HEK293T (cell line): ENCODE measurements around the gene MBD3L2.

Experiments used
- ARNT ChIP-seq: fragments of 450-650 bp; IDR thresholded peaks from 2 replicates; pipeline ENCODE4 v1.6.1; 2017; ENCODE audit warnings: mild to moderate bottlenecking
- SP1 ChIP-seq: fragments of 450-650 bp; IDR thresholded peaks from 2 replicates; pipeline ENCODE4 v1.6.1; 2017

DNA sequence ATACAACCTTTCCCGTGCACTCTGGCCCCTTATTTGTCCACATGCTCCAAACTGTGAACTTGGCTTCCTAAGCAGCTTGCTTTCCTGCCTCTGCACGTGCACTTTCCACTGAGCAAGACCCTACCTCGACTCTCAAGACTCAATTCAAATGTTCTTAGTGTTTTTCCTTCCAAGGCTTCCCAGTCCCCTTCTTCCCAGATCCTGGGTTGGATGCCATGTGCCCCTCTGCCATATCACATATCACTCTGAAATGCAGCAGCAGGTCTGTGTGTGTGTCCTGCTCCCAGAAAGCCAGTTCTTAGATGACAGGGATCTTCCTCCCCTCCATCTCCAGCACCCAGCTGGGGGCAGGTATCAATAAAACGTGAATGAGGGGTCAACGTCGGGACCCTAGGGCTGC lies 23.4 kb downstream of the MBD3L2 start:
- no peak for TF ChIP-seq ARNT
- TF ChIP-seq SP1, result no peak
